ENCODE results near the gene NYAP2.

NYAP2 gene

DNA sequence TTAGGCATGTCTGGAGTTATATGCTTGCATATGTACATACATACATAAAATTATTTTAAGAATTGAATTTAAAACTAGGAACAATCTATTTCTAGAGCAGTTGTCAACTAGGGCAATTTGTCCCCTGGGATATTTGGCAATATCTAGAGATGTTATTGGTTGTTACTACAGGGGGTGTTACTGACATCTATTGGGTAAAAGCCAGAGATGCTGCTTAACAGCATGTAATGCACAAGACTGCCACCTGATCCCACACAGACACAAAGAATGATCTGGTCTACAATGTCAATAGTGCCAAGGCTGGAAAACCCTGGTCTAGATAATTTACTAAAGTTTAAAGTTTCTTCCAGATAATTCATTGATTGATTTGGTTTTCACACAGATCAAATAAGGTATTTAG is 185.3 kb downstream of the NYAP2 start:
- POLR2A ChIA-PET: no interaction called here
- DNase-seq (ENCODE audit: extremely low spot score): no peak
- CTCF ChIA-PET: no interaction called here
- no peak for TF ChIP-seq SUZ12 (IDR thresholded peaks at IDR 0.05)
- TF ChIP-seq, protein P1, sequence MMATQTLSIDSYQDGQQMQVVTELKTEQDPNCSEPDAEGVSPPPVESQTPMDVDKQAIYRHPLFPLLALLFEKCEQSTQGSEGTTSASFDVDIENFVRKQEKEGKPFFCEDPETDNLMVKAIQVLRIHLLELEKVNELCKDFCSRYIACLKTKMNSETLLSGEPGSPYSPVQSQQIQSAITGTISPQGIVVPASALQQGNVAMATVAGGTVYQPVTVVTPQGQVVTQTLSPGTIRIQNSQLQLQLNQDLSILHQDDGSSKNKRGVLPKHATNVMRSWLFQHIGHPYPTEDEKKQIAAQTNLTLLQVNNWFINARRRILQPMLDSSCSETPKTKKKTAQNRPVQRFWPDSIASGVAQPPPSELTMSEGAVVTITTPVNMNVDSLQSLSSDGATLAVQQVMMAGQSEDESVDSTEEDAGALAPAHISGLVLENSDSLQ (IDR thresholded peaks at IDR 0.05): no peak
- no peak for TF ChIP-seq LEF1 (IDR thresholded peaks at IDR 0.05; ENCODE audit: borderline replicate concordance)
- no peak for TF ChIP-seq FOXA1 (IDR thresholded peaks at IDR 0.05)
- TF ChIP-seq TARDBP (IDR thresholded peaks at IDR 0.05): no peak
- no peak for TF ChIP-seq SP1 (IDR thresholded peaks at IDR 0.05)
- TF ChIP-seq HDGF (IDR thresholded peaks at IDR 0.05; ENCODE audit: borderline replicate concordance): no peak
- TF ChIP-seq FOXK2 (IDR thresholded peaks at IDR 0.05): no peak
- TF ChIP-seq L3MBTL2 (conservative IDR thresholded peaks at IDR 0.05): no peak
- no peak for TF ChIP-seq NFRKB (IDR thresholded peaks at IDR 0.05)
- TF ChIP-seq ARNT (IDR thresholded peaks at IDR 0.05): no peak
- no peak for TF ChIP-seq CTBP1 (IDR thresholded peaks at IDR 0.05; ENCODE audit: borderline replicate concordance)
- no peak for TF ChIP-seq FOXM1 (IDR thresholded peaks at IDR 0.05; ENCODE audit: borderline replicate concordance)
- TF ChIP-seq BHLHE40 (IDR thresholded peaks at IDR 0.05; ENCODE audit: borderline replicate concordance): no peak
- TF ChIP-seq ZNF384 (IDR thresholded peaks at IDR 0.05): no peak

DNA sequence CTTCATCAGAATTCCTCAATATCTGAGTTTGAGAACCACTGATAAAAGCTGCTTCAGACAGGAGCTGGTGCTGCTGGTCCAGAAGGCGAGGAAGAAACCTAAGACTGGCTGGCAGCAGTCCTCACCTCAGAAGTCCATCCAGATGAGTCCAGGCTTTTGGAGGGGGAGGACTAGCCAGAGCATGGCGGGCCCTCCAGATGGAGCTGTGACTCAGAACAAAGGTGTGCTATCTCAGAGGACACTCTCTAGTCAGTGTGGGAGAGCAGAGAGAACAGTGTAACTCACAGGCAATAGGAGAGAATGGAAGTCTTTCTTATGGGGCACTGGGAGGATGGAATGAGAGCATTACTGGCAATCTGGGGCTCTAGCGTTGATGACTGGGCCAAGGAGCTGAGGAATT is 191.4 kb downstream of the NYAP2 start:
- DNase-seq (ENCODE audit: extremely low spot score): no peak
- TF ChIP-seq LEF1 (IDR thresholded peaks at IDR 0.05; ENCODE audit: borderline replicate concordance) (no peak), FOXM1 (IDR thresholded peaks at IDR 0.05; ENCODE audit: borderline replicate concordance) (no peak), L3MBTL2 (conservative IDR thresholded peaks at IDR 0.05) (no peak), ARNT (IDR thresholded peaks at IDR 0.05) (no peak), NFRKB (IDR thresholded peaks at IDR 0.05) (no peak), CTBP1 (IDR thresholded peaks at IDR 0.05; ENCODE audit: borderline replicate concordance) (no peak), ZNF384 (IDR thresholded peaks at IDR 0.05) (no peak)
- TF ChIP-seq, protein P1 (IDR thresholded peaks at IDR 0.05): no peak
- ChIA-PET POLR2A (no interaction called here), CTCF (no interaction called here)

DNA sequence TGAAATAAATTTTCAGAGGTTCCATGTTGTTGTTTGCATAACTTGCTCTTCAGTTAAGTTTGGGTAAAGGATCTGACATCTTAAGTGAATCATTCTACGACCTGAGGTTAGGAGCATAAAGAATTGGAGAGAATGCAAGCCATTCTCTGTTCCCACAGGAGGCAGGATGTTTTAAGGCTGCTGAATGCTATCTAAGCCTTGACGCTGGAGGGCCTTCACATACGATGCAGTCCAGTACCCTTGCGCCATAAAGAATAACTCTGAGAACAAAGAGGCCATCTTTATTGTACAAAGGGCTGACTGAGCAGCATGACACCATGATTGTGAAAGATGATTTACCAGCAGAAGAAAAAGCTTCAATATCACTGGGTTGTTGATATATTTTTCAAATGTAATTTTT is 198.4 kb downstream of the NYAP2 start:
- TF ChIP-seq ARNT (IDR thresholded peaks at IDR 0.05) (no peak), TARDBP (IDR thresholded peaks at IDR 0.05) (no peak), CTBP1 (IDR thresholded peaks at IDR 0.05; ENCODE audit: borderline replicate concordance) (no peak), ELF4 (IDR thresholded peaks at IDR 0.05) (no peak), LEF1 (IDR thresholded peaks at IDR 0.05; ENCODE audit: borderline replicate concordance) (no peak), NFRKB (IDR thresholded peaks at IDR 0.05) (no peak), HDGF (IDR thresholded peaks at IDR 0.05; ENCODE audit: borderline replicate concordance) (no peak), FOXK2 (IDR thresholded peaks at IDR 0.05) (no peak), ZNF384 (IDR thresholded peaks at IDR 0.05) (no peak), SP1 (IDR thresholded peaks at IDR 0.05) (no peak), L3MBTL2 (conservative IDR thresholded peaks at IDR 0.05) (no peak), FOXA1 (IDR thresholded peaks at IDR 0.05) (no peak)
- DNase-seq (ENCODE audit: extremely low spot score): no peak
- CTCF ChIA-PET: no interaction called here
- POLR2A ChIA-PET: no interaction called here

DNA sequence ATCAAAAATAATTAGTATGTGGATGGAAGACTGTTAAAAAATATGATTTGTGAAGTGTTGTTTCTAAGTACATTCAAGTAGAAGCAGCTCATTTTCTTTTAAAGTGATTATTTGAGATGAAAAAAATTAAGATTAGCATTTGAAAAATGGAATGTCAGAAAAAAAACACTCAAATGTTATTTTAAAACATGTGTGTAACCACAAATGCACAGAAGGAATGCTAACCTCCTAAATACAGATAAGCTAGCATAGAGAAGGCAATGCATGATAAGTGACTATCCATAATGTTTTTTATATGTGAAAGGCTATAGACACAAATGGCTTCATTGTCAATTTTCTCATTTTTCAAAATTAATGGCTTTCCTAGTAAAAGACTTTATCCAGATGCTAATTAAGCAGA is 198.9 kb downstream of the NYAP2 start:
- no peak for DNase-seq (ENCODE audit: extremely low spot score)
- TF ChIP-seq NFRKB (IDR thresholded peaks at IDR 0.05): no peak
- no peak for TF ChIP-seq ARNT (IDR thresholded peaks at IDR 0.05)
- TF ChIP-seq CTBP1 (IDR thresholded peaks at IDR 0.05; ENCODE audit: borderline replicate concordance): no peak
- TF ChIP-seq, protein P1 (IDR thresholded peaks at IDR 0.05): no peak
- TF ChIP-seq SP1 (IDR thresholded peaks at IDR 0.05): no peak
- no peak for TF ChIP-seq FOXA1 (IDR thresholded peaks at IDR 0.05)
- no peak for TF ChIP-seq FOXK2 (IDR thresholded peaks at IDR 0.05)
- TF ChIP-seq BHLHE40 (IDR thresholded peaks at IDR 0.05; ENCODE audit: borderline replicate concordance): no peak
- TF ChIP-seq ZNF384 (IDR thresholded peaks at IDR 0.05): no peak
- no peak for TF ChIP-seq ELF4 (IDR thresholded peaks at IDR 0.05)
- no peak for TF ChIP-seq TARDBP (IDR thresholded peaks at IDR 0.05)
- TF ChIP-seq SUZ12 (IDR thresholded peaks at IDR 0.05): no peak
- TF ChIP-seq L3MBTL2 (conservative IDR thresholded peaks at IDR 0.05): no peak
- ChIA-PET CTCF (no interaction called here), POLR2A (no interaction called here)

DNA sequence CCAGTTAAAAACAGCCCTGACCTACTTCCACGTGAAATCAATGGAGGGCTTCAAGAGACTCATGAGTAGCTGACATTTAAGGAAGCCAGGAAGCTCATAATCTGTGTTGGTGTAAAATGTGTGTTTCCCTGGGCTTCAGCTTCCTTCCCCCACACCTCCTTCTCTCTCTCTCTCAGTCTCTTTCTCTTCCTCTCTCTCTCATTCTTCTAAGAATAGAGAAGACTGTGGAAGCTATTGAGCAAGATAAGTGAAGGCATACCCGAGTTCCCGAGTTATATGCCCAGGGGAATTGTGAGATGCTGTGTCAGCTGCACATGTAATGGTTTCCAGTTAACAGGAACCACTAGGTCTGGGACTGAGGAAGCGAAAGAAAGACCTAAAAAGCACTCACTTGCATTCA is 199.4 kb downstream of the NYAP2 start:
- DNase-seq (ENCODE audit: extremely low spot score): no peak
- CTCF ChIA-PET: no interaction called here
- TF ChIP-seq CTBP1 (IDR thresholded peaks at IDR 0.05; ENCODE audit: borderline replicate concordance): no peak
- no peak for TF ChIP-seq NFRKB (IDR thresholded peaks at IDR 0.05)
- no peak for TF ChIP-seq L3MBTL2 (conservative IDR thresholded peaks at IDR 0.05)
- no peak for TF ChIP-seq ARNT (IDR thresholded peaks at IDR 0.05)
- no peak for TF ChIP-seq ZNF384 (IDR thresholded peaks at IDR 0.05)
- POLR2A ChIA-PET: no interaction called here

DNA sequence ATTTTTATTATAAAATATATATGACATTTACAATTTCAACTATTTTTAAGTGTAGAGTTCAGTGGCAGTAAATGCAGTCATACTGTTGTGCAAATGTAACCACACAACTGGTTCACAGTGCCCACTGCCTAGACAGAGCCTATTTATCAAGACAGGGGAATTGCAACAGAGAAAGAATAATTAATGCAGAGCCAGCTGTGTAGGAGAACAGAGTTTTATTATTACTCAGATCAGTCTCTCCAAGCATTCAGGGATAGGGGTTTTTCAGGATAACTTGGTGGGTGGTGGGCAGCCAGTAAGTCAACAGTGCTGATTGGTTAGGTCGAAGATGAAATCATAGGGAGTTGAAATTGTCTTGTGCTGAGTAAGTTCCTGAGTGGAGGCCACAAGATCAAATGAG is 200.3 kb downstream of the NYAP2 start:
- POLR2A ChIA-PET: no interaction called here
- CTCF ChIA-PET: no interaction called here
- DNase-seq (ENCODE audit: extremely low spot score): no peak
- TF ChIP-seq CTBP1 (IDR thresholded peaks at IDR 0.05; ENCODE audit: borderline replicate concordance) (no peak), SP1 (IDR thresholded peaks at IDR 0.05) (no peak), ELF4 (IDR thresholded peaks at IDR 0.05) (no peak), FOXA1 (IDR thresholded peaks at IDR 0.05) (no peak), TARDBP (IDR thresholded peaks at IDR 0.05) (no peak)

DNA sequence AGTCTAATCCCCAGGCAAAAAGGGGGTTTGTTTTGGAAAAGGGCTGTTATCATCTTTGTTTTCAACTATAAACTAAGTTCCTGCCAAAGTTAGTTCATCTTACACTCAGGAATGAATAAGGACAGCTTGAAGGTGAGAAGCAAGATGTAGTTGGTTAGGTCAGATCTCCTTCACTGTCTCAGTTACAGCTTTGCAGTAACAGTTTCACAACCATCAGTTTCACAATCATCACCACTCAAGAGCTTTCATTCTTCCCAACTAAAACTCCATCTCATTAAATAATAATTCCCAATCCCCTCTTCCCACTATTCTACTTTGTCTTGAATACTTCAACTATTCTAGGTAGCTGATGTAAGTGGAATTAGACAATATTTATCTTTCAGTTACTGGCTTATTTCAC is 200.9 kb downstream of the NYAP2 start:
- no peak for DNase-seq (ENCODE audit: extremely low spot score)
- no peak for TF ChIP-seq ZNF384 (IDR thresholded peaks at IDR 0.05)
- no peak for TF ChIP-seq NFRKB (IDR thresholded peaks at IDR 0.05)
- no peak for TF ChIP-seq FOXA1 (IDR thresholded peaks at IDR 0.05)
- no peak for TF ChIP-seq FOXM1 (IDR thresholded peaks at IDR 0.05; ENCODE audit: borderline replicate concordance)
- TF ChIP-seq ARNT (IDR thresholded peaks at IDR 0.05): no peak
- TF ChIP-seq FOXK2 (IDR thresholded peaks at IDR 0.05): no peak
- POLR2A ChIA-PET: no interaction called here
- CTCF ChIA-PET: no interaction called here

Measured in HEK293T (cell line).